ENCODE results near the gene CNKSR3.

DNA sequence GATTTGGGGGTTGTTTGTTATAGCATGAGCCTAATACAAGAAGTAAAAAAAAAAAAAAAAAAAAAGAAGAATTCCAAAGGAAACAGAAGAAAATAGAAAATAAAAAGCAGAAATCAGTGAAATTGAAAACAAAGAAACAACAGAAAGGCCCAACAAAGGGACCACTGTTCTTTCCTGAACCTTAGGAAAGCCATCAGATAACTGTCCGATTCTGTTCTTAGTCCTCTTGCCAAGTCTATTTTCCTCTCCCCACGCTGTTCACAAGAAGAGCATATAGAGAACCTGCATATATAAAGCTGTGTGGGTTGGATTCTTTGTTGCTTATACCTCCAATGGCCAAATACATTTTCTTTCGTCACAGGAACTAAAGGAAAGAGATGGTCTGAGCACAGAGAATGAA, 115.9 kb downstream of the CNKSR3 start:
- TF ChIP-seq, protein P1, sequence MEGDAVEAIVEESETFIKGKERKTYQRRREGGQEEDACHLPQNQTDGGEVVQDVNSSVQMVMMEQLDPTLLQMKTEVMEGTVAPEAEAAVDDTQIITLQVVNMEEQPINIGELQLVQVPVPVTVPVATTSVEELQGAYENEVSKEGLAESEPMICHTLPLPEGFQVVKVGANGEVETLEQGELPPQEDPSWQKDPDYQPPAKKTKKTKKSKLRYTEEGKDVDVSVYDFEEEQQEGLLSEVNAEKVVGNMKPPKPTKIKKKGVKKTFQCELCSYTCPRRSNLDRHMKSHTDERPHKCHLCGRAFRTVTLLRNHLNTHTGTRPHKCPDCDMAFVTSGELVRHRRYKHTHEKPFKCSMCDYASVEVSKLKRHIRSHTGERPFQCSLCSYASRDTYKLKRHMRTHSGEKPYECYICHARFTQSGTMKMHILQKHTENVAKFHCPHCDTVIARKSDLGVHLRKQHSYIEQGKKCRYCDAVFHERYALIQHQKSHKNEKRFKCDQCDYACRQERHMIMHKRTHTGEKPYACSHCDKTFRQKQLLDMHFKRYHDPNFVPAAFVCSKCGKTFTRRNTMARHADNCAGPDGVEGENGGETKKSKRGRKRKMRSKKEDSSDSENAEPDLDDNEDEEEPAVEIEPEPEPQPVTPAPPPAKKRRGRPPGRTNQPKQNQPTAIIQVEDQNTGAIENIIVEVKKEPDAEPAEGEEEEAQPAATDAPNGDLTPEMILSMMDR (IDR thresholded peaks at IDR 0.05): no peak
- no peak for TF ChIP-seq POLR2A (IDR thresholded peaks at IDR 0.05)
